Thymus (tissue), 11 donors: ENCODE measurements around the gene C14orf93. TPM values are rescaled to one million over a fixed set of nuclear protein-coding genes. Genes with fewer than 3 reads are reported as not detected.

Experiments used
- DNase-seq, 9 donors: peaks; one replicate each; pipeline ENCODE4 v3.0.0-alpha.2; 2013; ENCODE audit warnings: low spot score in 9 of 9, low read depth in 6 of 9, missing footprints in 1 of 9
- H3K27ac ChIP-seq, 2 donors: one replicate each; pipeline ENCODE4 v1.5.1; 2013; ENCODE audit warnings: control low read depth in 1 of 2, low read depth in 1 of 2, low read length in 1 of 2, mild to moderate bottlenecking in 1 of 2, moderate library complexity in 1 of 2
- H3K27me3 ChIP-seq, 2 donors: one replicate each; pipeline ENCODE4 v1.5.1; 2013; ENCODE audit warnings: low read length in 1 of 2; ENCODE audit not compliant: control insufficient read depth in 2 of 2, insufficient read depth in 1 of 2
- H3K36me3 ChIP-seq, 2 donors: one replicate each; pipeline ENCODE4 v1.5.1; 2013; ENCODE audit warnings: low read length in 1 of 2, mild to moderate bottlenecking in 1 of 2, moderate library complexity in 1 of 2; ENCODE audit not compliant: control insufficient read depth in 2 of 2, insufficient read depth in 2 of 2
- H3K4me1 ChIP-seq, 2 donors: one replicate each; pipeline ENCODE4 v1.5.1; 2013; ENCODE audit warnings: low read length in 2 of 2; ENCODE audit not compliant: control insufficient read depth in 2 of 2, insufficient read depth in 2 of 2
- H3K4me3 ChIP-seq, 2 donors: one replicate each; pipeline ENCODE4 v1.5.1; 2013; ENCODE audit warnings: low read length in 2 of 2, control low read depth in 1 of 2, mild to moderate bottlenecking in 1 of 2
- H3K9me3 ChIP-seq, 2 donors: one replicate each; pipeline ENCODE4 v1.5.1; 2013; ENCODE audit warnings: low read length in 1 of 2, mild to moderate bottlenecking in 1 of 2; ENCODE audit not compliant: control insufficient read depth in 2 of 2, insufficient read depth in 1 of 2
- WGBS: extraction: QIAGEN DNeasy Blood & Tissue Kit; methylation state at CpG from one replicate; pipeline ENCODE4 v1.1.7; 2013; 5-methylcytosine and 5-hydroxymethylcytosine counted together
- polyA plus RNA-seq: library from polyadenylated mRNA; stranded (reverse); fragments of 200-250 nt; gene quantifications from one replicate; pipeline ENCODE4 v1.2.3, GENCODE V29; 2013
- total RNA-seq: library from RNA; stranded (reverse); fragments of 120-200 nt; gene quantifications from one replicate; pipeline ENCODE4 v1.2.4, GENCODE V29; 2013
- donor health status: healthy.

Gene C14orf93
- total and polyA plus RNA-seq, 2 donors = 17.5 to 23.8 TPM

DNA sequence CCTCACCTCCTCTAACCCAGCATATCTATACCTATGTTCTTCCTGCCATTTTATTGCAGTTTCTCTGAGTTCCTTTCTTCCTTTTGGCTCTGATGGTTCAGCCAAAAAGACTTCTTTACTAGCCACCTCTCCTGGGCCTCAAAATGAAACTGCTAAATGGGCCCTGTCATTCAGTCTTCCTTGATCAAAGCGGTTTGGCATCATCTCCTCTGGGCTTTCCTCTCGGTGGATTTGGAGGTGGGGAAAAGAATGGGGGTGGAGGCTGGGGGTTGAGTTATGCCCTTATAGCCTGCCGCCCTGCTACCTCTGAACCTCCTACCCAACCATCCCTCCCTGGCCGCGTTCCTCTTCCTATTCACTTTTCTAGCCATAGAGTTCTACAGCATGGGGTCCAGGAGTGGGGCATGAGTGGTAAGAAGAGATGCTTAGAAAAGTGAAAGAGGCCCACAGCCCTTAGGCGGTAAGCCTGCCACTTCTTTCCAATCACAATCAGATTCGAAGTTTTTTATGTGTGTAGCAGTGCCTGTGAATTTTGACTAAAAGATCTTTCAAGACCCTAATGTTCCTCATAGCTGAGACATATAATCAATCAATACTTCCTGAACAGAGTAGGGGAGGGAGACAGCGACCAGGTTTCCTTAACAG is 30.1 kb downstream of the C14orf93 start:
- peak overlapping the region; percentile 28 to 84 for H3K27ac ChIP-seq
- no peak for DNase-seq
- 76% methylated on average over 8 of the region's 8 CpGs for WGBS
- H3K4me1 ChIP-seq = peaks cover 11 to 41% of the 10 kb centered on the region in 2 donors
- H3K4me3 ChIP-seq = peak overlapping the region; percentile 25 to 80
- H3K9me3 ChIP-seq = no peaks in the 10 kb centered on the region
- peaks cover 2 to 5% of the 10 kb centered on the region in 2 donors for H3K36me3 ChIP-seq
- peaks cover 18 to 41% of the 10 kb centered on the region in 2 donors for H3K27me3 ChIP-seq

DNA sequence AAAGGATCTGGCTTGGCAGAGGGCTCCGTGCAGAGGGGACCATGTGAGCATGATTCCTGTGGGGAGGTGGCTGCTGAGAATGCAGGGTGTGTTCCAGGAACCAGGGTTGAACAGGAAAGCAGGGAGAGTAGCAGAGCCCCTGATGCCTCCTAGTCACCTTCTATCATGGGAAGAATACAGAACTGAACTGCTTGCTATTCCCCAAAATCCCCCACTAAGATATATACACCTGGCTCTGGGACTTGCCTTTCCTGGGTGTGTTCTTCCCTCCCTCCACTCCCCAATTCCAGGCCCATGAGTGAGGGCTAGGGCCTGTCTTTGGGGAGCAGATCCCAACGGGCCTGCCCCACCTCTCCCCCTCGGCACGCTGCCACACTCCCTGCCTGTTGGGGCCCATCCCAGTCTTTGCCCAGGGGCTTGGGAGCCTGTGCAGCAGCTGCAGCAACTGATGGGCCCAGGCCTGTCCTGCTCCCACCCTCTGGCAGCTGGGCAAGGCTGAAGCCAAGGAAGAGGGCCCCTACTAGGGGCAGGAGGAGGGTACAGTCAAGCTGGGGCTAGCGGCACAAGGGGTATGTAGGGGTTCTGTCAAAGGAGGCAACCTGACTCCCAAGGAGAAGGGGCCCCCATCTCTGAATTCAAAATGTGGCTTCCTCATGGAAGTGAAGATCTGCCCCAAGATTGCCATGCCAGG is 30.8 kb downstream of the C14orf93 start:
- 97% methylated on average over 5 of the region's 5 CpGs for WGBS
- Histone ChIP-seq H3K27ac (peak overlapping the region; percentile 28 to 31), H3K27me3 (peaks cover 18 to 41% of the 10 kb centered on the region in 2 donors), H3K36me3 (peaks cover 3 to 7% of the 10 kb centered on the region in 2 donors), H3K4me1 (peaks cover 11 to 41% of the 10 kb centered on the region in 2 donors), H3K4me3 (peak overlapping the region in 1 of 2 donors; percentile 25), H3K9me3 (no peaks in the 10 kb centered on the region)
- no peak for DNase-seq

DNA sequence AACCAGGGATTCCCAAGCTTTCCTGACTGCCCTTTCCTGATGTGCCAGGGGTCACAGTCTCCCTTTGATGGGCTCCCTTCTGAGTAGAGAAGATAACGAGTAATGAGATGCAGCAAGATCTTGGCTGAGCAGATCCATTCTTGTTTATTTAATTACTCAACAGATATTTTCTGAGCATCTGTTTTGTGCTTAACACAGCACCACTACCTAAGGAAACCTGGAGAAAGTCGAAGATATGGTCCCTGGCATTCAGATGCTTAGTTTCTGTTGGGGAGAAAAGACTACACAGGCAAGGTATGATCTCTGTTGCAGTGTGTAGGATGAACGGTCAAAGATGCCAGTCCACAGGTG is 31.5 kb downstream of the C14orf93 start:
- WGBS = 87% methylated on average over 3 of the region's 3 CpGs
- Histone ChIP-seq H3K9me3 (no peaks in the 10 kb centered on the region), H3K4me3 (no peak overlapping the region), H3K36me3 (peaks cover 6 to 7% of the 10 kb centered on the region in 2 donors), H3K27me3 (peaks cover 18 to 41% of the 10 kb centered on the region in 2 donors), H3K27ac (no peak overlapping the region), H3K4me1 (peaks cover 11 to 41% of the 10 kb centered on the region in 2 donors)
- DNase-seq = no peak

DNA sequence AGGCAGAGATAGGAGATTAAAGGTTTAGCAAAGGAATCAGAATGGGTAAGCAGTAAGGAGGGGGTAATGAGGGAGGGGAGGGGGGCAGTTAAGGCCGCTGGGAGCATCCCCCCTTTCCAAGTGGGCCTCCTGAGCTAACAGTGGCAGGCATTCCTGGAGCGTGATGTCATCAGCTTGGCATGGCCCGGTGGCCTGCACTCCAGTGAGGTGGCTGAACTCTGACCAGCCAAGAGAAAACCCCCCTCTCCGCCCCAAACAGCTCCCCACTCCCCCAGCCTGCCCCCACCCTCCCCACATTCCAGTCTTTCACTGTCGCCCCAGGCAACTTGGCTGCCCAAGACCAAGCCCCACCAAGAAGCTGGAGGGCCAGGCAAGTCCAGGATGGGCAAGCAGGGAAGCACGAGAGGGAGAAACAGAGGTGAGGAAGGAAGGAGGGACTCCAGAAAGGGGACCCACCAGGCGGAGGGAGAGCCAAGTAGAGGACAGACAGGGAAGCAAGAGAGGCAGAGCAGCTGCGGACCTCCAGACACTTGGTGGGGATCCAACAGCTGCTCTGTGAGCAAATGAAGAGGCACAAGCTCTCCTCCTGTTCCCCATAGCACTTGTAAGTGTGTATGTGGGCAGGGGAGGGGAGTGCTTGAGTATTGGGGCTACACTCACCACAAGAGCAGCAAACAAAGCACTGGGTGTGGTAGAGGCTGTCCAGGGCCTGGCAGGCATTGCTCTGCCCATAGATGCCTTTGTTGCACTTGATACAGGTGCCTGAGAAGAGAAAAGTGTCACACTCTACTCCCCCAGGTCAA is 32.1 kb downstream of the C14orf93 start:
- peaks cover 11 to 35% of the 10 kb centered on the region in 2 donors for H3K4me1 ChIP-seq
- H3K27ac ChIP-seq = peak overlapping the region; percentile 18 to 33
- H3K4me3 ChIP-seq = no peak overlapping the region
- DNase-seq = no peak
- H3K9me3 ChIP-seq = no peaks in the 10 kb centered on the region
- WGBS = 89% methylated on average over 8 of the region's 8 CpGs
- H3K36me3 ChIP-seq = peaks cover 7 to 8% of the 10 kb centered on the region in 2 donors
- H3K27me3 ChIP-seq = peaks cover 18 to 41% of the 10 kb centered on the region in 2 donors

DNA sequence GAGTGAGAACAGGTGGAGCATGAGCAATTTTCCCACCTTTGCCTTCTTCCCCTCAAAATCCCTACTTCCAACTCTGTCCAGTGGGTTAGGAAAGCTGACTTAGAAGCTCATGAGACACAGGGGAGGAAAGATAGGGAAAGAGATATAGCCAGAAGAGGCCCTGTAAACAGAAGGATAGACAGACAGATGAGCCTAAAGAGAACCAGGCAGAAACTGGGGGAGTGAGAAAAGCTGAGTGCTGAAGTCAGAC is 32.6 kb downstream of the C14orf93 start:
- H3K27me3 ChIP-seq = peaks cover 18 to 36% of the 10 kb centered on the region in 2 donors
- peaks cover 11 to 34% of the 10 kb centered on the region in 2 donors for H3K4me1 ChIP-seq
- H3K36me3 ChIP-seq = peaks cover 7 to 11% of the 10 kb centered on the region in 2 donors
- DNase-seq = no peak
- H3K27ac ChIP-seq = peak overlapping the region in 1 of 2 donors; percentile 33
- H3K9me3 ChIP-seq = no peaks in the 10 kb centered on the region
- no peak overlapping the region for H3K4me3 ChIP-seq

DNA sequence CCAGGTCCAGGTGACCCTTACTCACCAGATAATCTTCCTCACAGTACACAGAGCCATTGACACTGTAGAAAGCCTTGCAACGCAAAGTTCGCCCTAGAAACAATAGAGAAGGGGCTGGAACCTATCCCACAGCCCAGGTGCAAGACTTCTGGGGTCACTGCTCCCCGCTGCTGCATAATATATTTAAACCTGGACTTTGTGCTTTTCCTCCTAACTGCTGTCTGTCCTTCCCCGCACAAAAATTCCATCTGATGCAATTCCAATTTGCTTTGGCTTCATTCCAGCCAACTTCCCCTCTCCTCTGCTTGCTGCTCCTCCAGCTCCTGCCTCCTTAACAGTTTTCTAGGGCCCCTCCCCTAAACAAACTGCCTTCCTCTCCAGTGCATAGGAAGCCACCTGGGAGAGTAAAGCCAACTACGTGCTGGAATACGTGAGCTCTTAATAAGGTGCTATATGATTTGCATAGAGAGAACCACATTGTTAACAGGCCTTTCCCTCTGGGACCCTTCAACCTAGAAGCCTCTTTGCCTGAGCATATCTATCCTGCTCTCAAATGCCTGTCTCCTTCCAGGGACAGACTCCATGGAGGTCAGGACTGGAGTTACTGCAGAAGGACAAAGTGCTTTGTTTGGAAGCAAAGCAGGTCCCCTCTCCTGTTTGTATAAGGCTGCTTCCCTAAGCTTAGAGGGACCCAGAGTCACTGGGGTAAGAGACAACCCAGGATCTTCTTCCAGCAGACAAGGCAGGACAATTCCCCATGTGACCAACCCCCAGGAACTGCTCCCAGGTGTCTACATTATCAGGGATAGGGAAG is 33.1 kb downstream of the C14orf93 start:
- WGBS = 88% methylated on average over 6 of the region's 6 CpGs
- Histone ChIP-seq H3K4me3 (no peak overlapping the region), H3K4me1 (peaks cover 10 to 29% of the 10 kb centered on the region in 2 donors), H3K27me3 (peaks cover 17 to 31% of the 10 kb centered on the region in 2 donors), H3K36me3 (peaks cover 7 to 11% of the 10 kb centered on the region in 2 donors), H3K27ac (no peak overlapping the region), H3K9me3 (no peaks in the 10 kb centered on the region)
- DNase-seq = no peak

DNA sequence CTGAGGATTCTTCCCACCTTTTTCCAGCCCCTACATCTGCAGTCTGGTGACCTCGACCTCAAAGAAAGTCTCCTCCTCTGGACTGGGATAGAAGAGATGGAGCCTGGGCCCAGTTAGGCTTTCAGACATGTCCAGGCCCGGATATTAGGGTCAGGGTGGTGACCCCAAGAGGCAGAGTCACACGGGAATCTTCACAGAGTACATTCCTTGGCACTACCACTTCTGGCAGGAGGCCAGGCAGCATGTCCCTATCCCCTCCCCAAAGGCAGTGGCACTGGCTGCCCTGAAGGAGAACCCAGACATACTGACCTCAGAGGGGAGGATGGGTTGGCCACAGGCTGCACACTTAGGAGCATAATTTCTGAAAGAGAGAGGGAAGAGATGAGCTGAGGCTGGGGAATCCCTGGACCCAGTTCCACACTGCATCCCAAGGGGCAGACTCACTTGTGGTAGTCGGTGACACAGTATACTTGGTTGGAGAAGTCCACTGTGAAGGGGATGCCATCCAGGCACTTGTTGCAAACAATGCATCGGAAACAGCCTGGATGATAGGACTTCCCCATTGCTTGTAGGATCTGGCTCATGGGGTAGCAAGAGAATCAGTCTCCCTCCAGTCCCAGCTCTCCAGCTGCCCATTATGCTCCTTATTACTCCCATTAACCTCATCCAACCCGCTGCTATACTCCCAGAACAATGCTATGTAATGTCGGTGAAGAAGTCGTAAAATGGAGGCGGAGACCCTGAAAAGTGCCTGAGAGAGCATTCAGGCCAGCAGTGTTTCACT is 35.2 kb downstream of the C14orf93 start:
- H3K4me3 ChIP-seq = no peak overlapping the region
- 93% methylated on average over 9 of the region's 9 CpGs for WGBS
- no peaks in the 10 kb centered on the region for H3K9me3 ChIP-seq
- H3K4me1 ChIP-seq = peaks cover 0 to 9% of the 10 kb centered on the region in 2 donors
- H3K36me3 ChIP-seq = peaks cover 7 to 11% of the 10 kb centered on the region in 2 donors
- DNase-seq = no peak
- peaks cover 0 to 10% of the 10 kb centered on the region in 2 donors for H3K27me3 ChIP-seq
- no peak overlapping the region for H3K27ac ChIP-seq

DNA sequence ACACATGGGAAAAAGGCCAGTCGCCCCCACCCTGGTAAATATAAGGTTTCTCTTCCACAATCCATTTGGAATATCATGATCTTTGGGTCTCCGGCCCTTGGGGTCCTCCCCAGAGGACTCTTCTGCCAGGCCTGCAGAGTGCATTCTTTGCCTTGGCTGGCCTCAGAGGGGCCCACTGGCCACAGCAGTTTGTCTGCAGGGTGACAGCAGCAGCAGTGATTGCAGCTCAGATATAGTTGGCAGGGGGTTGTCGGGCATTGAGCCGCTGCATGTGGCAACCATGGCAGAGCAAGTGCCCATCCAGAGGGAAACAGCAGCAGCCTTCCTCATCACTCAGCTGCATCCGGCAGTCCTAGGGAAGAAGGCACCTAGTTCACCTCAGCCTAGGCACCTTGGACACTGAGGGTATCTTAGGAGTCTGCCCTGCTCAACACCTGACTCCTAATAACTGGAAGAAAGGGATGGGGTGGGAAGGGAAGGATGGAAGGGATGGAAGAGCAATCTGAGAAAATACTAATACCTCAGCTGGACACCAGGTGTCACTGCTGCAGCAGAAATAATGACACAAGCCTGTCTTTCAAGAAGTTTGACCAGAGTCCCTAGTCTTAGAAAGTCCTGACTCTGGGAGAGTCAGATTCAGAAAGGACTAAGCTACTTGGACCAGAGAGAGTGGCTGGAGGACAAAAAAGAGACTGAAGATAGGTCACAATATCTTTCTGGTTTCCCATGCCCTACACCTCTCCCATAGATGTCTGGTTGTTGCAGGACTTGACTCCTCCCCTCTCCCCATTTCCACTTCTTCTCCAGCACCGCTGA is 36.5 kb downstream of the C14orf93 start:
- 92% methylated on average over 6 of the region's 6 CpGs for WGBS
- peaks cover 7 to 13% of the 10 kb centered on the region in 2 donors for H3K36me3 ChIP-seq
- DNase-seq = peak in 2 of 9 donors; percentile 51 to 55
- peaks cover 0 to 8% of the 10 kb centered on the region in 2 donors for H3K4me1 ChIP-seq
- H3K27me3 ChIP-seq = no peaks in the 10 kb centered on the region
- H3K27ac ChIP-seq = no peak overlapping the region
- no peaks in the 10 kb centered on the region for H3K9me3 ChIP-seq
- H3K4me3 ChIP-seq = no peak overlapping the region
